Stimulated activated naive CD4-positive, alpha-beta T cell (primary cell): ENCODE data around the gene SPINK7.
"Not testable (repeated sequence)": the region's sequence is repeated elsewhere in the genome, so short reads cannot be mapped to it uniquely, and the experiment has no call there.

Experiments used
- DNase-seq, 6 experiments: peaks; one replicate each; lab custom pipeline; 2025; lab: John Stamatoyannopoulos, UW

Gene SPINK7

GRCh38 chr5:148312153-148312552, at the start of gene SPINK7:
TSS of gene SPINK7 (plus strand) at chr5:148312423. CDS start at chr5:148312484, 61 bp downstream.
- no peak for DNase-seq

- no peak for DNase-seq
These were observed 44.3 kb upstream of the SPINK7 start for GRCh38 chr5:148267962-148268361.

DNA sequence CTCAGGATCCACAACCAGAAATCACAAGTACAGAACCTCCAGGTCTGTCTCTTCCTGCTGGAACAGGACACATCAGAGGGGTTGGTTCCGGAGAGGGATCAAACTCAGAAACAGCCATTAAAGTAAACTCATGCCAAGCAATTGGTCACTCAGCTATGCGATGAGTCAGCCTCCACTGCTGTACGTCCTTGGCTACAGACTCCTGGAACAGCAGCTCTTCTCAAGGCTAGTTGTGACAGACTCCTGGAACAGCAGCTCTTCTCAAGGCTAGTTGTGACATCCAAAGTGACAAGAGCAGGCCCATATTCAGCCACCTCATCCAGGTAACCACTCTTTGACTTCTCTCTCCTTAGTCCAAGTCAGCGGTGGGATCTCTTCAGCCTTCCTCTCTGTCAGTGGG, 43.7 kb upstream of the SPINK7 start, which contains the start of gene SPINK13:
SPINK13 (plus strand) TSS at position 229 of the 400 bp plus-strand sequence. CDS start 1,279 bp downstream, outside the sequence.
- DNase-seq = no peak

DNA sequence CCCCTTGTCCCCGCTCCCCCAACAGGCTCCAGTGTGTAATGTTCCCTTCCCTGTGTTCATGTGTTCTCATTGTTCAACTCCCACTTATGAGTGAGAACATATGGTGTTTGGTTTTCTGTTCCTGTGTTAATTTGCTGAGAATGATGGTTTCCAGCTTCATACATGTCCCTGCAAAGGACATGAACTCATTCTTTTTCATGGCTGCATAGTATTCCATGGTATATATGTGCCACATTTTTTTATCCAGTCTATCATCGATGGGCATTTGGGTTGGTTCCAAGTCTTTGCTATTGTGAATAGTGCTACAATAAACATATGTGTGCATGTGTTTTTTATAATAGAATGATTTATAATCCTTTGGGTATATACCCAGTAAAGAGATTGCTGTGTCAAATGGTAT, 37.1 kb upstream of the SPINK7 start:
- DNase-seq = not testable (repeated sequence)

- DNase-seq = not testable (repeated sequence)
These were observed 31.3 kb upstream of the SPINK7 start for GRCh38 chr5:148280893-148281292.

- not testable (repeated sequence) for DNase-seq
These were observed 30.9 kb upstream of the SPINK7 start for GRCh38 chr5:148281336-148281735.

GRCh38 chr5:148290271-148291195, 21.7 kb upstream of the SPINK7 start:
- DNase-seq = peak in 1 of 6 experiments; percentile 1

- no peak for DNase-seq
These were observed 14.5 kb upstream of the SPINK7 start for GRCh38 chr5:148297731-148298130.

GRCh38 chr5:148306446-148306845, 5.8 kb upstream of the SPINK7 start:
- no peak for DNase-seq

- DNase-seq = no peak
These were observed 3.2 kb upstream of the SPINK7 start for GRCh38 chr5:148309019-148309418.

DNA sequence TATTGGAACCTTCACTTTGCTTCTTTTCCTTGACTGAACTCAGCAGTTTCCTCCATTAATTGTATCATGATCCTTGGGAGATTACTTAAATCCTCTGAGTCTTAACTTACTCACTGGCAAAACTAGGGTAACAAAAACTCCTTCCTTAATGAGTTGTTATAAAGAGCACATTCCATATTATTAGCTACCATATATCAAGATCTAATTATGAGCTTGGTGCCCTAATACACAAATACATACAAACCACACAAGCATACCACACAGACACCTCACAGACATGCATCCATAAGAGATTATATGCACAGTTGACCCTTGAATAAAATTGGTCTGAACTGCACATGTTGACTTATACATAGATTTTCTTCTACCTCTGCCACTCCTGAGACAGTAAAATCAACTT, 2.5 kb upstream of the SPINK7 start:
- DNase-seq = no peak

- DNase-seq = no peak
These were observed 739 bp upstream of the SPINK7 start for GRCh38 chr5:148311484-148311883.

GRCh38 chr5:148314187-148314586, 2.0 kb downstream of the SPINK7 start:
- DNase-seq = no peak

DNA sequence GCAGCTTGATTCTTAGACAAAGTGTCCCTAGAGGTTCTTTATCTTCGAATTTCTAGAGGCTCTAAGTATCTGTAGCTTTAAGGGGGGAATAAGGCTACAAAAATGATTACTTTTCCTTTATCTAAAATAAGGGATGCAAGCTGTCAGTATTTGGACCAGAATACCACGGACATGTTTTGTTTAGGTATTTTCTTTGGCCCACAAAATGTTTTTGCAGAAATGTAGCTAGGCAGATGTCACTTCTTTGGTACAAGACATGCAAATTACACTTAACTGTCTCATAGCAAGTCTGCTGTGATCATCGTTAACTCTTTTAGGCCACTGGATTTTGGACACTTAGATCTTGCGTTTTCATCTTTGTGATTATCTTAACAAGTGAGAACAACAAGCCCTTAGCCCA, 2.5 kb downstream of the SPINK7 start:
- DNase-seq = no peak

GRCh38 chr5:148320011-148320963, 8.1 kb downstream of the SPINK7 start:
- peak in 3 of 6 experiments; percentile 10 to 76 (median 16) for DNase-seq

DNA sequence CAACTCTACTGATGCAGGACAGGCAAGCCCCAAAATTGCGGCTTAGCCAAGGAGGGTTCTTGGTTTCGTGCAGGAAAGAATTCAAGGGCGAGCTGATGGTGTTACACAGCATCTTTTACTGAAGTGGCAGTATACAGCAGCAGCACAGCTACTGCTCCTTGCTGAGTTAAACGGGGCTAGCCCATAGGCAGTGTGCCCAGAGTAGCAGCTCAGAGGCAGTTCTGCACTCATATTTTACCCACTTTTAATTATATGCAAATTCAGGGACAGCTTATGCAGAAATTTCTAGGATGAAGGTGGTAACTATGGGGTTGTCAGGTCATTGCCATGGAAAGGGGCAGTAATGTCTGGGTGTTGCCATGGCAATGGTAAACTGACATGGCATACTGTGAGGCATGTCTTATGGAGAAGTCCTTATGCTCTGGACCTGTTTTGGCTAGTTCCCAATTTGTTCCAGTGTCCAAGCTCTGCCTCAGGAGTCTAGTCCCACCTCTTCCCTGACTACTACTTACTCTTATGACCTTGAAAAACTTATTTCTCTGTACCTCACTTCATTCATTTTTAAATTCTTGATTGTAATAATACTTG, 21.1 kb downstream of the SPINK7 start:
- no peak for DNase-seq

GRCh38 chr5:148335259-148335658, 23.0 kb downstream of the SPINK7 start, which contains the start of gene SPINK9:
TSS of gene SPINK9 (plus strand) at chr5:148335559. CDS start at chr5:148335614, 55 bp downstream.
- DNase-seq = no peak

DNA sequence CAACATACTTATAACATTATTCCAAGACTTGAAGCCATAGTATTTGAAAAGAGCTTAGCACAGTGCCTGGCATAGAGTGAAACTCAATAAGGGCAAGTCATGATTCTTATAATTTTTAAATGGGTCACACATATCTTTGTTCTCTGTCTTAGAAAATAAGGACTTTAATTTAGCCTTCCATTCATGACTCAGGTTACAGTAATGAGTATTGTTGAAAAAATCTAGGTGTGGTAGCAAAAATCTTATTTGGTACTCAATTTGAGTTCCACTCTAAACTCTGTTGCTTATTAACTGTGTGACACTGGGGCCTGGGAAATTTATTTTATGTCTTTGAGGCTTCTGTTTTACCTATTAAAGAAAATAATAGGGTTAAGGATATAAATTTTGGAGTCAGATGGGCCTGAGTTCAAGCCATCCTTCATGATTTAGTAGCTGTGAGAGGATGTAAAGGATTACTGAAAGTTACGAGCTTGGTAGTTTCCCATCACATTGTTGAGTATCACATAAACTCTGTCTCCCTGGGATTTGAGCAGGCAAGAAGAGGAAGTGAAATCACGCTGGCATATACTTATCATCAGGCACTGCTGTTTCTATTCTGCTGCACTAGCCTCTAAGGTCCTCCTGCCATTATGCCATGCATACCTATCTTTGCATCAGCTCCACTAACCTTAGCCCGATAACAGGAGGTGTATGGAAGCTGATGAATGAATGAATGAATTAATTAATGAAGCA, 24.6 kb downstream of the SPINK7 start:
- DNase-seq = no peak

GRCh38 chr5:148342371-148343045, 30.3 kb downstream of the SPINK7 start:
- no peak for DNase-seq

DNA sequence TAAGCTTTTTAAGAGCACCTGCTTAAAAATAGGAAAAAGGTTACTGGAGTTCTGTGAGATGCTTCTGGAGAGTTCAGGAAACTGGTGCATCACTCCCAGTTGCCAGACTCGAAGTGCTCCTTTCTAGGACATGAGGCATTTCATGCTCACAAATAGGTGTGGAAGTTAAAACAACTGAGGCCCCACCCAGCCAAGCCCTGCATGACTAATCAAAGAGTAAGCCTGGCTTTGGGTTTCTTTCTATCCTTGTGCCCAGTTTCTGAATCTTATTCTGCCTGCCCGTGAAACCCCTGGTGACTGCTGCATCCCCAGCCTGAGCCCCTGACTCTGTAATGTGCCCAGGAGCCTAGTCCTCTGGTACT, 30.8 kb downstream of the SPINK7 start:
- DNase-seq = no peak
